ENCODE data around the gene HYAL3. TPM values are rescaled to one million over a fixed set of nuclear protein-coding genes. Genes with fewer than 3 reads are reported as not detected.

Gene HYAL3
- total and polyA plus RNA-seq, 10 of the 15 experiments (the other 5 are each of a cell fraction or from before 2014, with no cell fraction given): 0.37 to 4.2 (median 2.8) TPM

GRCh38 chr3:50345586-50346234 is 46.5 kb upstream of the HYAL3 start, which contains the start of gene ZMYND10 (continued):
- TF ChIP-seq YY1 (IDR thresholded peaks at IDR 0.05; ENCODE audit: low read depth, low read length): no peak
- no peak for TF ChIP-seq SMC3 (IDR thresholded peaks at IDR 0.05; ENCODE audit: borderline replicate concordance, low read length)
- TF ChIP-seq MYC (IDR thresholded peaks at IDR 0.05; ENCODE audit: insufficient read depth, insufficient read length, insufficient replicate concordance, low read length, severe bottlenecking): no peak
- TF ChIP-seq NKRF (conservative IDR thresholded peaks at IDR 0.05): peak; percentile 49; the same call in 1 of the 2 replicates
- no peak for TF ChIP-seq IRF4 (IDR thresholded peaks at IDR 0.05; ENCODE audit: low read depth, low read length)
- TF ChIP-seq HDAC2 (IDR thresholded peaks at IDR 0.05): no peak
- no peak for TF ChIP-seq ZBTB40 (IDR thresholded peaks at IDR 0.05; ENCODE audit: borderline replicate concordance)
- TF ChIP-seq GATAD2B (conservative IDR thresholded peaks at IDR 0.05; ENCODE audit: low read depth): 0 out of 2 replicates have a peak, but pooled peaks have one; percentile 27
- peak; percentile 15; the same call in 1 of the 2 replicates for TF ChIP-seq RB1 (IDR thresholded peaks at IDR 0.05; ENCODE audit: borderline replicate concordance)
- no peak for TF ChIP-seq SPI1 (IDR thresholded peaks at IDR 0.05; ENCODE audit: borderline replicate concordance, insufficient read depth, low read depth, low read length)
- no peak for TF ChIP-seq SIX5 (IDR thresholded peaks at IDR 0.05; ENCODE audit: low read depth, low read length, severe bottlenecking)
- TF ChIP-seq IRF3 (IDR thresholded peaks at IDR 0.05): no peak
- TF ChIP-seq ESRRA (IDR thresholded peaks at IDR 0.05; ENCODE audit: low read length): no peak
- TF ChIP-seq TARDBP (IDR thresholded peaks at IDR 0.05; ENCODE audit: borderline replicate concordance): no peak
- TF ChIP-seq ZNF592 (IDR thresholded peaks at IDR 0.05): no peak
- TF ChIP-seq, protein P1, sequence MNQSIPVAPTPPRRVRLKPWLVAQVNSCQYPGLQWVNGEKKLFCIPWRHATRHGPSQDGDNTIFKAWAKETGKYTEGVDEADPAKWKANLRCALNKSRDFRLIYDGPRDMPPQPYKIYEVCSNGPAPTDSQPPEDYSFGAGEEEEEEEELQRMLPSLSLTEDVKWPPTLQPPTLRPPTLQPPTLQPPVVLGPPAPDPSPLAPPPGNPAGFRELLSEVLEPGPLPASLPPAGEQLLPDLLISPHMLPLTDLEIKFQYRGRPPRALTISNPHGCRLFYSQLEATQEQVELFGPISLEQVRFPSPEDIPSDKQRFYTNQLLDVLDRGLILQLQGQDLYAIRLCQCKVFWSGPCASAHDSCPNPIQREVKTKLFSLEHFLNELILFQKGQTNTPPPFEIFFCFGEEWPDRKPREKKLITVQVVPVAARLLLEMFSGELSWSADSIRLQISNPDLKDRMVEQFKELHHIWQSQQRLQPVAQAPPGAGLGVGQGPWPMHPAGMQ (IDR thresholded peaks at IDR 0.05; ENCODE audit: borderline replicate concordance): no peak
- peak; percentile 58 for TF ChIP-seq NRF1 (conservative IDR thresholded peaks at IDR 0.05; ENCODE audit: low read depth, low read length)

Measured in GM12878 (cell line).